Measurements from ENCODE around the gene COBLL1. TPM values are rescaled to one million over a fixed set of nuclear protein-coding genes. Genes with fewer than 3 reads are reported as not detected.

Gene COBLL1
- total and polyA plus RNA-seq, 8 donors, result 19.1 to 74.8 (median 22.1) TPM

GRCh38 chr2:164831180-164831579 is 10.4 kb downstream of the COBLL1 start:
- DNase-seq (no peak), ATAC-seq (no peak)
- Histone ChIP-seq H3K27ac (no peak overlapping the region), H3K9me3 (no peaks in the 10 kb centered on the region), H3K36me3 (no peaks in the 10 kb centered on the region), H3K27me3 (no peaks in the 10 kb centered on the region), H3K4me1 (peaks cover 4 to 9% of the 10 kb centered on the region in 2 donors), H3K4me3 (no peak overlapping the region)
- intact Hi-C loops (cut with DNase I), result no loop called here
- TF ChIP-seq, protein P1, sequence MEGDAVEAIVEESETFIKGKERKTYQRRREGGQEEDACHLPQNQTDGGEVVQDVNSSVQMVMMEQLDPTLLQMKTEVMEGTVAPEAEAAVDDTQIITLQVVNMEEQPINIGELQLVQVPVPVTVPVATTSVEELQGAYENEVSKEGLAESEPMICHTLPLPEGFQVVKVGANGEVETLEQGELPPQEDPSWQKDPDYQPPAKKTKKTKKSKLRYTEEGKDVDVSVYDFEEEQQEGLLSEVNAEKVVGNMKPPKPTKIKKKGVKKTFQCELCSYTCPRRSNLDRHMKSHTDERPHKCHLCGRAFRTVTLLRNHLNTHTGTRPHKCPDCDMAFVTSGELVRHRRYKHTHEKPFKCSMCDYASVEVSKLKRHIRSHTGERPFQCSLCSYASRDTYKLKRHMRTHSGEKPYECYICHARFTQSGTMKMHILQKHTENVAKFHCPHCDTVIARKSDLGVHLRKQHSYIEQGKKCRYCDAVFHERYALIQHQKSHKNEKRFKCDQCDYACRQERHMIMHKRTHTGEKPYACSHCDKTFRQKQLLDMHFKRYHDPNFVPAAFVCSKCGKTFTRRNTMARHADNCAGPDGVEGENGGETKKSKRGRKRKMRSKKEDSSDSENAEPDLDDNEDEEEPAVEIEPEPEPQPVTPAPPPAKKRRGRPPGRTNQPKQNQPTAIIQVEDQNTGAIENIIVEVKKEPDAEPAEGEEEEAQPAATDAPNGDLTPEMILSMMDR (IDR thresholded peaks at IDR 0.05), result no peak

DNA sequence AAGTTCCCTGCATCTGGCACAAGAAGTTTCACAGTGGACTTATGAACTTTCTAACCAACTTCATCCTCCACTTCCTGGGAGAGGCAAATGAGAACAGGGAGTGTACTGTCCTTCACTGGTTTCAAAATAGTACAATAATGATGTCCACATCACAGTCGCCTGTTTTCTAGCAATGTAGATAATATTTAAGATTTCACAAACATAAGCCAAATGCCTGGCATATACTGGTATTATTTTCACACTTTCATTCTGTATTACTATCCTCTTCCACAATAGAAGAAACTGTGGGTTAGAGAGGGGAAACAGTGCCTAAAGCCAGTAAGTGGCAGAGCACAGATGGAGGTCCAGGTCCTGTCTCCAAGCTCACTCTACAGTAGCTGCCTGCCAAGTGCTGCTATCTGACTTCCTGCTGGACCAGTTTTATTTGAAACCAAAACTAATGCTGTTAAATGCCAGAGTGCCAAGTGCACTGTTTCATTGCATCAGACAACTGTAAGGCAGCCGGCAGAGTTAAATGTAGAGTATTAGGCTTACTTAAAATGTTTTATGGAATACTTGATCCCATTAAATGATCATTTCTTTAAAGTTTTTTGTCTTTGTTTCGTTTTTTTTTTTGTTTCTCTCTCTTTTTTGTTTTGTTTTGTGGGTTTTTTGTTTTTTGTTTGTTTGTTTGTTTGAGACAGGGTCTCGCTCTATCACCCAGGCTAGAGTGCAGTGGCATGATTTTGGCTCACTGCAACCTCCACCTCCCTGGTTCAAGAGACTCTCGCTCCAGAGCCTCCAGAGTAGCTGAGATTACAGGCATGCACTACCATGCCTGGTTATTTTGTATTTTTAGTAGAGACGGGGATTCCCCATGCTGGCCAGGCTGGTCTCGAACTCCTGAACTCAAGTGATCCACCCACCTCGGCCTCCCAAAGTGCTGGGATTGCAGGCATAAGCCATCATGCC is 15.1 kb downstream of the COBLL1 start:
- H3K27me3 ChIP-seq, result no peaks in the 10 kb centered on the region
- H3K4me1 ChIP-seq, result peaks cover 0 to 18% of the 10 kb centered on the region in 2 donors
- intact Hi-C loops (cut with DNase I), result no loop called here
- H3K27ac ChIP-seq, result no peak overlapping the region
- no peak overlapping the region for H3K4me3 ChIP-seq
- ATAC-seq, result peak; percentile 98
- no peaks in the 10 kb centered on the region for H3K36me3 ChIP-seq
- no peaks in the 10 kb centered on the region for H3K9me3 ChIP-seq
- TF ChIP-seq, protein P1 (IDR thresholded peaks at IDR 0.05), result no peak
- peak in 2 of 4 donors; percentile 43 to 76 for DNase-seq

DNA sequence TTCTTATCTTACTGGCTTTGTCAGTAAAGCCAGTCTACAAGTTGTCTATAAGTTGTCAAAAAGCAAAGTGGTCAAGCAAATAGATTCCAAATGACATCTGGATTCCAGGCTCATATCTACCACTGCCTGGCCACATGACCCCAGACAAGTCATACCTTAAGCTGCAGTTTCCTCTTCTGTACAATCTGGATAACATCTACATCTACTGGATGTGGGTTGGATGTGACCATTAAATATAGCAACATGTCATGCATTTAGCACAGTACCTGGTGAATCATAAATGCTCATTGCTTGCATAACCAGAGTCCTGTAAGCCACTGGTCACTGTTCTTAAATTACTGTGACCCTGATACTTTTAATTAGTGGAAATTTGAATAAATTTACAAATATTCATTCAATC is 16.8 kb downstream of the COBLL1 start:
- no peaks in the 10 kb centered on the region for H3K36me3 ChIP-seq
- TF ChIP-seq, protein P1 (IDR thresholded peaks at IDR 0.05), result no peak
- H3K4me1 ChIP-seq, result peaks cover 0 to 18% of the 10 kb centered on the region in 2 donors
- DNase-seq (no peak), ATAC-seq (no peak)
- no peak overlapping the region for H3K27ac ChIP-seq
- intact Hi-C loops (cut with DNase I), result no loop called here
- no peak overlapping the region for H3K4me3 ChIP-seq
- no peaks in the 10 kb centered on the region for H3K27me3 ChIP-seq
- no peaks in the 10 kb centered on the region for H3K9me3 ChIP-seq

GRCh38 chr2:164823126-164823525 is 18.5 kb downstream of the COBLL1 start:
- DNase-seq (no peak), ATAC-seq (no peak)
- Histone ChIP-seq H3K27me3 (no peaks in the 10 kb centered on the region), H3K9me3 (no peaks in the 10 kb centered on the region), H3K4me3 (no peak overlapping the region), H3K4me1 (peaks cover 0 to 18% of the 10 kb centered on the region in 2 donors), H3K36me3 (no peaks in the 10 kb centered on the region), H3K27ac (no peak overlapping the region)
- intact Hi-C loops (cut with DNase I), result no loop called here
- TF ChIP-seq, protein P1 (IDR thresholded peaks at IDR 0.05), result no peak

DNA sequence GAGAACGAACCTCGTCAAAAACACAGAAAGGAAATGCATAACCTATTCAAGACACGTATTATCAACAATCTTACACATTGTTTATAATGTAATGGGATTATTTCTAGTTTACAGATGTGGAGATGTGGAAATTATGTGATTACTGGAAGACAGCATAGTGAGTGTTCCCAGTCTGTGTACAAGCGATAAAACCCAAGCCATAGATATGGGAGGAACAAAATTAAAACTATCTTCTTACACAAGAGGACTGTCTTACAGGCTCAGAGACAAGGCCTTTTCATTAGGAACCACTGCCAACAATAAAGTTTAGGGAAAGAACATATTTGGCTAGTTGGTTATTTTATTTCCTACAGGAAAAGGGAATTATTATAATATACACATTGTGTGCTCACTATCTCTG is 20.3 kb downstream of the COBLL1 start:
- H3K27ac ChIP-seq, result no peak overlapping the region
- TF ChIP-seq, protein P1 (IDR thresholded peaks at IDR 0.05), result no peak
- no peak for DNase-seq

More for the DNA sequence above, 20.3 kb downstream of the COBLL1 start:
- H3K4me3 ChIP-seq, result no peak overlapping the region
- H3K9me3 ChIP-seq, result no peaks in the 10 kb centered on the region
- no peak for ATAC-seq
- no peaks in the 10 kb centered on the region for H3K36me3 ChIP-seq
- H3K4me1 ChIP-seq, result peaks cover 0 to 10% of the 10 kb centered on the region in 2 donors
- H3K27me3 ChIP-seq, result no peaks in the 10 kb centered on the region
- intact Hi-C loops (cut with DNase I), result no loop called here
